ENCODE measurements around the gene CRIP1. TPM values are rescaled to one million over a fixed set of nuclear protein-coding genes. Genes with fewer than 3 reads are reported as not detected.

The CRIP1 gene
- total and polyA plus RNA-seq, 7 donors = 4.9 to 403 (median 24.3) TPM

GRCh38 chr14:105447651-105448640, 38.7 kb upstream of the CRIP1 start:
- H3K4me1 ChIP-seq = peaks cover 0 to 16% (median 12%) of the 10 kb centered on the region in 4 donors
- TF ChIP-seq CTCF (IDR thresholded peaks at IDR 0.05) = no peak
- TF ChIP-seq POLR2AphosphoS5 (IDR thresholded peaks at IDR 0.05) = no peak
- TF ChIP-seq POLR2A (IDR thresholded peaks at IDR 0.05) = no peak
- TF ChIP-seq EP300 (IDR thresholded peaks at IDR 0.05) = no peak
- no peaks in the 10 kb centered on the region for H3K27me3 ChIP-seq
- H3K9me3 ChIP-seq = no peaks in the 10 kb centered on the region
- H3K4me3 ChIP-seq = no peak overlapping the region
- H3K36me3 ChIP-seq = peaks cover 13 to 39% (median 18%) of the 10 kb centered on the region in 4 donors
- WGBS, 2 donors = 90 to 91% methylated on average over 31 of the region's 31 CpGs
- peak overlapping the region in 1 of 4 donors; percentile 49 for H3K27ac ChIP-seq
- DNase-seq = no peak
- intact Hi-C loops (cut with DNase I) = loop anchor here (1.0 to 5.0 kb wide), 2 partner anchors 43 to 79 kb away; partner anchors contain the start of genes TEDC1 and TMEM121

GRCh38 chr14:105448706-105449111, 38.0 kb upstream of the CRIP1 start:
- no peak for TF ChIP-seq POLR2A (IDR thresholded peaks at IDR 0.05)
- peak; percentile 74 to 98 (median 82) for TF ChIP-seq CTCF (IDR thresholded peaks at IDR 0.05)
- TF ChIP-seq POLR2AphosphoS5 (IDR thresholded peaks at IDR 0.05) = peak in 2 of 4 donors; percentile 48
- peak; percentile 88 for DNase-seq
- Histone ChIP-seq H3K36me3 (peaks cover 13 to 40% (median 21%) of the 10 kb centered on the region in 4 donors), H3K4me3 (no peak overlapping the region), H3K9me3 (no peaks in the 10 kb centered on the region), H3K27ac (peak overlapping the region in 1 of 4 donors; percentile 49), H3K27me3 (no peaks in the 10 kb centered on the region), H3K4me1 (peaks cover 0 to 16% (median 12%) of the 10 kb centered on the region in 4 donors)
- intact Hi-C loops (cut with DNase I) = loop anchor here (1.0 to 5.0 kb wide), 2 partner anchors 43 to 79 kb away; partner anchors contain the start of genes TEDC1 and TMEM121
- 53 to 62% methylated on average over 16 of the region's 16 CpGs for WGBS, 2 donors

- no peak overlapping the region for H3K27ac ChIP-seq
- DNase-seq = no peak
- H3K4me1 ChIP-seq = peaks cover 0 to 16% (median 12%) of the 10 kb centered on the region in 4 donors
- no peaks in the 10 kb centered on the region for H3K9me3 ChIP-seq
- TF ChIP-seq POLR2A (IDR thresholded peaks at IDR 0.05) = no peak
- TF ChIP-seq POLR2AphosphoS5 (IDR thresholded peaks at IDR 0.05) = no peak
- intact Hi-C loops (cut with DNase I) = loop anchor here (5.0 kb wide), 1 partner anchor 78 kb away; the partner anchor contains the start of gene TMEM121
- H3K4me3 ChIP-seq = no peak overlapping the region
- H3K36me3 ChIP-seq = peaks cover 13 to 48% (median 25%) of the 10 kb centered on the region in 4 donors
- H3K27me3 ChIP-seq = no peaks in the 10 kb centered on the region
- WGBS, 2 donors = 94% methylated on average over 47 of the region's 47 CpGs
Observed at GRCh38 chr14:105449276-105450122, 37.2 kb upstream of the CRIP1 start.

GRCh38 chr14:105450123-105450505, 36.6 kb upstream of the CRIP1 start:
- Histone ChIP-seq H3K4me3 (no peak overlapping the region), H3K36me3 (peaks cover 16 to 54% (median 28%) of the 10 kb centered on the region in 4 donors), H3K27me3 (no peaks in the 10 kb centered on the region), H3K27ac (no peak overlapping the region), H3K9me3 (no peaks in the 10 kb centered on the region), H3K4me1 (peaks cover 0 to 16% (median 12%) of the 10 kb centered on the region in 4 donors)
- WGBS, 2 donors = 86 to 95% methylated on average over 22 of the region's 22 CpGs
- intact Hi-C loops (cut with DNase I) = no loop called here
- no peak for TF ChIP-seq POLR2A (IDR thresholded peaks at IDR 0.05)
- no peak for TF ChIP-seq CTCF (IDR thresholded peaks at IDR 0.05)
- no peak for TF ChIP-seq EP300 (IDR thresholded peaks at IDR 0.05)
- no peak for TF ChIP-seq POLR2AphosphoS5 (IDR thresholded peaks at IDR 0.05)
- no peak for DNase-seq

Data from sigmoid colon (tissue), 7 donors.